SK-N-SH (cell line): ENCODE measurements around the gene TBC1D5. TPM values are rescaled to one million over a fixed set of nuclear protein-coding genes. Genes with fewer than 3 reads are reported as not detected.

Source experiments
- CTCF ChIA-PET: fragments of 300-600, 350-600 bp; formaldehyde crosslinking; extraction: SDS; loops from one replicate; lab custom pipeline; 2021; lab: Yijun Ruan, JAX
- POLR2A ChIA-PET: fragments of 350-600 bp; sonication (Branson Sonifier 250); formaldehyde crosslinking; extraction: SDS; loops from one replicate; lab custom pipeline; 2020; ENCODE audit warnings: antibody characterized with exemption, inconsistent platforms; lab: Yijun Ruan, JAX
- DNase-seq: peaks from one replicate; pipeline ENCODE4 v3.0.0; 2012
- H2AFZ ChIP-seq: fragments of 200-600 bp; sonication (generic); 2 replicates; pipeline ENCODE4 v1.8.1; 2016; ENCODE audit warnings: antibody characterized with exemption, mild to moderate bottlenecking, low read depth
- H3F3A ChIP-seq: fragments of 200-600 bp; sonication (generic); replicated peaks from 2 replicates; pipeline ENCODE3; 2016; ENCODE audit warnings: antibody characterized with exemption, mild to moderate bottlenecking; ENCODE audit not compliant: insufficient read depth
- H3K27ac ChIP-seq, 2 experiments: fragments of 200-500 bp in 1 of 2; fragments of 200-600 bp in 1 of 2; sonication (Bioruptor generic) in 1 of 2; sonication (generic), shearing (Covaris generic) in 1 of 2; 2 replicates each; pipeline versions ENCODE4 v1.5.1 to v1.6.1; 2014 to 2016; ENCODE audit warnings: low read depth in 2 of 2, inconsistent platforms in 1 of 2, low read length in 1 of 2, mild to moderate bottlenecking in 1 of 2, mixed read lengths in 1 of 2
- H3K27me3 ChIP-seq: fragments of 200-600 bp; sonication (generic), shearing (Covaris generic); 2 replicates; pipeline ENCODE4 v1.6.1; 2016; ENCODE audit warnings: mixed run types; ENCODE audit not compliant: insufficient read depth
- H3K36me3 ChIP-seq, 2 experiments: fragments of 200-500 bp in 1 of 2; fragments of 200-600 bp in 1 of 2; sonication (Bioruptor generic) in 1 of 2; sonication (generic) in 1 of 2; replicated peaks in 1 of 2; 2 replicates each; pipeline versions ENCODE3 to v1.5.1; 2014 to 2016; ENCODE audit warnings: low read length in 1 of 2, mild to moderate bottlenecking in 1 of 2; ENCODE audit not compliant: insufficient read depth in 2 of 2, control insufficient read depth in 1 of 2
- H3K4me1 ChIP-seq, 2 experiments: fragments of 200-500 bp in 1 of 2; fragments of 200-600 bp in 1 of 2; sonication (Bioruptor generic) in 1 of 2; sonication (generic), shearing (Covaris generic) in 1 of 2; 2 replicates each; pipeline versions ENCODE4 v1.5.1 to v1.6.1; 2014 to 2016; ENCODE audit warnings: low read depth in 1 of 2, low read length in 1 of 2, mixed run types in 1 of 2; ENCODE audit not compliant: insufficient read depth in 2 of 2, control insufficient read depth in 1 of 2
- H3K4me2 ChIP-seq: fragments of 200-600 bp; sonication (generic), shearing (Covaris generic); 2 replicates; pipeline ENCODE4 v1.6.1; 2017; ENCODE audit warnings: mixed run types
- H3K4me3 ChIP-seq, 2 experiments: fragments of 200-500 bp in 1 of 2; fragments of 200-600 bp in 1 of 2; sonication (Bioruptor generic) in 1 of 2; sonication (generic), shearing (Covaris generic) in 1 of 2; 2 replicates each; pipeline versions ENCODE4 v1.5.1 to v1.8.1; 2014 to 2016; ENCODE audit warnings: low read depth in 2 of 2, inconsistent platforms in 1 of 2, low read length in 1 of 2, mild to moderate bottlenecking in 1 of 2, mixed read lengths in 1 of 2, moderate library complexity in 1 of 2
- H3K79me2 ChIP-seq: fragments of 200-600 bp; sonication (generic); 2 replicates; pipeline ENCODE4 v1.8.1; 2017; ENCODE audit warnings: mild to moderate bottlenecking; ENCODE audit not compliant: insufficient read depth
- H3K9ac ChIP-seq: fragments of 200-600 bp; sonication (generic); 2 replicates; pipeline ENCODE4 v1.6.1; 2017; ENCODE audit warnings: mixed run types
- H3K9me2 ChIP-seq: fragments of 200-600 bp; sonication (generic); 2 replicates; pipeline ENCODE4 v1.6.1; 2017; ENCODE audit warnings: mixed run types
- H3K9me3 ChIP-seq: fragments of 200-600 bp; sonication (generic); 2 replicates; pipeline ENCODE4 v1.6.1; 2017; ENCODE audit warnings: mixed run types, mild to moderate bottlenecking, moderate library complexity
- H4K20me1 ChIP-seq: fragments of 200-600 bp; sonication (generic); 2 replicates; pipeline ENCODE4 v1.6.1; 2017; ENCODE audit warnings: mild to moderate bottlenecking, mixed run types; ENCODE audit not compliant: insufficient read depth
- MXI1 ChIP-seq: IDR thresholded peaks from 2 replicates; pipeline ENCODE4 v1.6.1; 2012; ENCODE audit warnings: mild to moderate bottlenecking, low read depth, low read length, improper control_type of control experiment
- NRF1 ChIP-seq: IDR thresholded peaks from 2 replicates; pipeline ENCODE4 v1.6.1; 2012; ENCODE audit warnings: low read depth, mild to moderate bottlenecking, low read length
- RXRA ChIP-seq: IDR thresholded peaks from 2 replicates; pipeline ENCODE4 v1.4.0; 2012; ENCODE audit warnings: low read depth, mild to moderate bottlenecking, borderline replicate concordance
- SIN3A ChIP-seq: IDR thresholded peaks from 2 replicates; pipeline ENCODE4 v1.6.1; 2012; ENCODE audit warnings: low read depth, mild to moderate bottlenecking, low read length, moderate library complexity, borderline replicate concordance
- SMC3 ChIP-seq: IDR thresholded peaks from 2 replicates; pipeline ENCODE4 v1.6.1; 2012; ENCODE audit warnings: low read depth, low read length, improper control_type of control experiment
- TAF1 ChIP-seq: IDR thresholded peaks from 2 replicates; pipeline ENCODE4 v1.6.1; 2012; ENCODE audit warnings: low read depth, mild to moderate bottlenecking, low read length, moderate library complexity, borderline replicate concordance
- TCF12 ChIP-seq: IDR thresholded peaks from 2 replicates; pipeline ENCODE4 v1.4.0; 2012
- TEAD4 ChIP-seq: IDR thresholded peaks from 2 replicates; pipeline ENCODE4 v1.4.0; 2012; ENCODE audit warnings: mild to moderate bottlenecking, borderline replicate concordance; ENCODE audit not compliant: insufficient read depth
- WGBS: methylation state at CpG from one replicate; pipeline ENCODE4 v1.1.6; 2017; ENCODE audit warnings: low lambda C conversion rate; 5-methylcytosine and 5-hydroxymethylcytosine counted together
- polyA plus RNA-seq, 3 experiments: library from polyadenylated mRNA; depleted of rRNA; stranded (reverse); fragments of >200 nt; gene quantifications; 2 replicates each; pipeline ENCODE4 v1.2.3, GENCODE V29; 2012
- TF ChIP-seq, protein P1 (sequence below): IDR thresholded peaks from 2 replicates; pipeline ENCODE4 v1.4.0; 2012; ENCODE audit warnings: low read depth, borderline replicate concordance

Gene TBC1D5
- polyA plus RNA-seq, 1 of the 3 experiments (the other 2 are of a cell fraction), result 19.5 TPM

DNA sequence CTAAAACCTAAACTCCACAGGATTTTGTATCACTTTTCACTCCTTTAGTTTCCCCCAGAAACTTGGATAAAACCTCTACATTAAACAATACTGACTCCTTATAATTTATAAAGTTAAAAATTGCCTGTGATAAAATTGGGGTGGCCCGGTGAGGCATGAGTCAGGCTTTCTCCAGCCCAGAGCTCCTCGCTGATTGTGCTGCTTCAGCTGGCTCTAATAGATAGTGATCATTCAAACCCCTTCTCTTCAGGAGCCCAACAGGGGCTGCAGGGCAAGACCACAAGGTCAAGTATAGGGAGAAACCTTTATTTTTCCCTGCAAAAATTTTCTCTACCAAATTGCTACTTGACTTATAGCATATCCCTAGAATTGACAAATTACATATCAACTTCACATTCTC, 549.4 kb downstream of the TBC1D5 start:
- Histone ChIP-seq H3K9me2 (no peaks in the 10 kb centered on the region), H3F3A (no peaks in the 10 kb centered on the region), H3K4me2 (no peak overlapping the region), H2AFZ (no peak overlapping the region), H3K27ac (no peak overlapping the region), H3K27me3 (no peaks in the 10 kb centered on the region), H3K79me2 (no peaks in the 10 kb centered on the region), H4K20me1 (no peaks in the 10 kb centered on the region), H3K4me3 (no peak overlapping the region), H3K9me3 (no peaks in the 10 kb centered on the region), H3K36me3 (no peaks in the 10 kb centered on the region), H3K9ac (no peak overlapping the region), H3K4me1 (peaks cover 0 to 3% of the 10 kb centered on the region in 2 experiments; a peak in 1 of 4 replicates)
- ChIA-PET CTCF (interaction anchor here (0.6 to 1.4 kb wide), 2 partner anchors 17 to 499 kb away, joined by 3 to 4 read pairs; no protein-coding TSS in a partner anchor), POLR2A (no interaction called here)
- 97% methylated on average over 2 of the region's 2 CpGs for WGBS
- no peak for TF ChIP-seq TCF12
- TF ChIP-seq NRF1, result no peak
- no peak for TF ChIP-seq SIN3A
- no peak for TF ChIP-seq TEAD4
- TF ChIP-seq SMC3, result no peak
- no peak for TF ChIP-seq TAF1
- DNase-seq, result no peak

DNA sequence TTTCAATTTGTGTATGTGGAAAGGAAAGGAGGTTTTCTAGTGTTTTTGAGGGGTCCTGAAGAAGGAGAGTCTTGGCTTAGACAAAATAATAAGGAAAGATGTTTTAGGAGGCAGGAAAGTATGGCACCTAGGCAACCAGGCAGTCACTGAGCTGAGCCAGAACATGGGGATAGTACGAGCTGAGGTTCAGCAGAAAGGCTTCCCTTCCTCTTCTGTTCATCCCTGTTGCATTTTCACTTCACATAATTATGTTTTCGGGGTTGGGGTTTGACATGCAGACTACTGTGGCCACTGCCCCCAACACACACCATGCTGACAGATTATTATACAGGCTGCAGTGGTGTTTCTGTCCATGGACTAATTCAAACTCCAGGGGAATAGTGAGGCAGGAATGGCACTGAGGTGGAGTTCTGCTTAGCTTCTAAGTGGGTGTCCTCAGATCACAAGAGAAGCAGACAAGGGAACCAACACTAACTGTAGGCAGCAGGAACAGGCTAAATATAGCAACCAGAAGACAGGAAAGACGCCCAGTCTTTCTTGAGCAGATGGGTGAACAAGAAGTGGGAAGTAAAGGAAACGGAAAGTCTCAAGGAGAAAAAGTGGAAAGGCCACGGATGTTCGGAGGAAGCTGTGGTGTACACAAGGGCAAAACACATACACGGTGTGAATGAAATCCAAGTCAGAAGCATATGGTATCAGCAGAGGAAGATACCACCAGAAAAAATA, 551.9 kb downstream of the TBC1D5 start:
- Histone ChIP-seq H3F3A (peaks cover 4% of the 10 kb centered on the region), H3K9me2 (no peaks in the 10 kb centered on the region), H2AFZ (no peak overlapping the region), H3K4me1 (peaks cover 0 to 3% of the 10 kb centered on the region in 2 experiments; a peak in 1 of 4 replicates), H3K36me3 (no peaks in the 10 kb centered on the region), H3K27me3 (no peaks in the 10 kb centered on the region), H3K27ac (no peak overlapping the region), H3K79me2 (no peaks in the 10 kb centered on the region), H3K9ac (no peak overlapping the region), H4K20me1 (no peaks in the 10 kb centered on the region), H3K4me2 (no peak overlapping the region), H3K4me3 (no peak overlapping the region), H3K9me3 (no peaks in the 10 kb centered on the region)
- ChIA-PET CTCF (interaction anchor here (0.6 to 1.6 kb wide), 3 partner anchors 9 to 687 kb away, joined by 3 read pairs; no protein-coding TSS in a partner anchor), POLR2A (no interaction called here)
- no peak for DNase-seq
- WGBS, result 91% methylated on average over 7 of the region's 7 CpGs
- TF ChIP-seq TAF1, result no peak

DNA sequence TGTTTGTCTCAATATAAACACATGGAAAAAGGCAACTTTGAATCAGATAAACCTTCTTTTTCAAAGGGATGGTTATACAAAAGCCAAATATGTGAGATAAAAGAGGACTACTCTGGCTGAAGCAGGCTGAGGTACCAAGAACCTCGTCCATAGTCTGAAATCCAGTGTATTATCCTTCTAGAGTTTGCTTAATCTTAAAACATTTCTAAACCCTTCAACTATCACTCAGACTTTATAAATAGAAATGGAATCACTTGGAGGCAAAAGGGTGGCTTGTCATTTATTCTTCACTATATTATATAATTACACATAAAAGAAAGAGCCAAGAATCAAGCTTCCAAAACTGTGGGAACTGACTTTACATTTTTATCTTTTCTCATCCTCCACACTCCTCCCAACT, 554.1 kb downstream of the TBC1D5 start:
- Histone ChIP-seq H3K4me3 (no peak overlapping the region), H3K4me2 (no peak overlapping the region), H4K20me1 (no peaks in the 10 kb centered on the region), H2AFZ (no peak overlapping the region), H3K27me3 (no peaks in the 10 kb centered on the region), H3K27ac (no peak overlapping the region), H3K4me1 (no peaks in the 10 kb centered on the region), H3K79me2 (no peaks in the 10 kb centered on the region), H3K9me2 (no peaks in the 10 kb centered on the region), H3K36me3 (peaks cover 0 to 3% of the 10 kb centered on the region in 2 experiments), H3F3A (peaks cover 4% of the 10 kb centered on the region), H3K9ac (no peak overlapping the region), H3K9me3 (no peaks in the 10 kb centered on the region)
- POLR2A ChIA-PET, result no interaction called here
- TF ChIP-seq RXRA, result no peak
- TF ChIP-seq, protein P1, sequence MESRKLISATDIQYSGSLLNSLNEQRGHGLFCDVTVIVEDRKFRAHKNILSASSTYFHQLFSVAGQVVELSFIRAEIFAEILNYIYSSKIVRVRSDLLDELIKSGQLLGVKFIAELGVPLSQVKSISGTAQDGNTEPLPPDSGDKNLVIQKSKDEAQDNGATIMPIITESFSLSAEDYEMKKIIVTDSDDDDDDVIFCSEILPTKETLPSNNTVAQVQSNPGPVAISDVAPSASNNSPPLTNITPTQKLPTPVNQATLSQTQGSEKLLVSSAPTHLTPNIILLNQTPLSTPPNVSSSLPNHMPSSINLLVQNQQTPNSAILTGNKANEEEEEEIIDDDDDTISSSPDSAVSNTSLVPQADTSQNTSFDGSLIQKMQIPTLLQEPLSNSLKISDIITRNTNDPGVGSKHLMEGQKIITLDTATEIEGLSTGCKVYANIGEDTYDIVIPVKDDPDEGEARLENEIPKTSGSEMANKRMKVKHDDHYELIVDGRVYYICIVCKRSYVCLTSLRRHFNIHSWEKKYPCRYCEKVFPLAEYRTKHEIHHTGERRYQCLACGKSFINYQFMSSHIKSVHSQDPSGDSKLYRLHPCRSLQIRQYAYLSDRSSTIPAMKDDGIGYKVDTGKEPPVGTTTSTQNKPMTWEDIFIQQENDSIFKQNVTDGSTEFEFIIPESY, result no peak
- TF ChIP-seq MXI1, result no peak
- WGBS, result 92% methylated on average over 1 of the region's 1 CpG
- DNase-seq, result no peak
- CTCF ChIA-PET, result no interaction called here
